GM18873 (cell line): Measurements from ENCODE around the gene OVCA2.
"Not testable (repeated sequence)": the region's sequence is repeated elsewhere in the genome, so short reads cannot be mapped to it uniquely, and the experiment has no call there.

ENCODE experiments used
- ATAC-seq: cut with Tn5 transposase; IDR thresholded peaks from one replicate; pipeline ENCODE4 v1.9.1; 2021; ENCODE audit warnings: mild to moderate bottlenecking, moderate library complexity, moderate number of reproducible peaks; ENCODE audit not compliant: unreplicated experiment, low FRiP score

OVCA2 gene

GRCh38 chr17:2013220-2013993 lies 28.4 kb upstream of the OVCA2 start:
- not testable (repeated sequence) for ATAC-seq

- no peak for ATAC-seq
These were observed 27.9 kb upstream of the OVCA2 start for GRCh38 chr17:2013994-2014317.

GRCh38 chr17:2015314-2015713 lies 26.5 kb upstream of the OVCA2 start:
- ATAC-seq: no peak

GRCh38 chr17:2016494-2016893 lies 25.3 kb upstream of the OVCA2 start:
- no peak for ATAC-seq

- ATAC-seq: no peak
These were observed 24.4 kb upstream of the OVCA2 start for GRCh38 chr17:2017274-2017941.

- no peak for ATAC-seq
These were observed 22.9 kb upstream of the OVCA2 start for GRCh38 chr17:2018716-2019510.

- no peak for ATAC-seq
These were observed 22.1 kb upstream of the OVCA2 start for GRCh38 chr17:2019723-2020122.

- ATAC-seq: no peak
These were observed 21.1 kb upstream of the OVCA2 start for GRCh38 chr17:2020721-2021120.

GRCh38 chr17:2022647-2023240 lies 19.1 kb upstream of the OVCA2 start:
- no peak for ATAC-seq

GRCh38 chr17:2023256-2023655 lies 18.6 kb upstream of the OVCA2 start:
- no peak for ATAC-seq

GRCh38 chr17:2023692-2024571 lies 17.9 kb upstream of the OVCA2 start:
- ATAC-seq: no peak

- ATAC-seq: no peak
These were observed 17.1 kb upstream of the OVCA2 start for GRCh38 chr17:2024572-2025219.

- no peak for ATAC-seq
These were observed 16.6 kb upstream of the OVCA2 start, which contains the start of gene RTN4RL1 for GRCh38 chr17:2025220-2025621. TSS of gene RTN4RL1 (minus strand) at chr17:2025334. CDS start at chr17:2024865, 469 bp downstream.

GRCh38 chr17:2025622-2026309 lies 16.1 kb upstream of the OVCA2 start:
- no peak for ATAC-seq

- ATAC-seq: no peak
These were observed 14.1 kb upstream of the OVCA2 start for GRCh38 chr17:2027528-2028233.

- ATAC-seq: no peak
These were observed 13.6 kb upstream of the OVCA2 start for GRCh38 chr17:2028234-2028614.

GRCh38 chr17:2028737-2029136 lies 13.1 kb upstream of the OVCA2 start:
- ATAC-seq: no peak
